Breast epithelium (tissue), 3 donors: ENCODE data around the gene CYP26C1.

ENCODE experiments used
- POLR2A ChIP-seq: fragments of 450-650 bp; IDR thresholded peaks from one replicate; pipeline ENCODE4 v1.6.1; 2016; ENCODE audit warnings: antibody characterized with exemption, mild to moderate bottlenecking, moderate library complexity
- POLR2AphosphoS5 ChIP-seq, 3 donors: sonication (generic); formaldehyde crosslinking; IDR thresholded peaks; one replicate each; pipeline ENCODE4 v1.6.1; 2017; ENCODE audit warnings: antibody characterized with exemption in 3 of 3
- TF ChIP-seq, protein P1 (sequence below), 3 donors: fragments of 450-650 bp; IDR thresholded peaks; one replicate each; pipeline ENCODE4 v1.5.1; 2016 to 2017; ENCODE audit warnings: antibody characterized with exemption in 3 of 3, mild to moderate bottlenecking in 3 of 3, moderate library complexity in 3 of 3

- TF ChIP-seq, protein P1, sequence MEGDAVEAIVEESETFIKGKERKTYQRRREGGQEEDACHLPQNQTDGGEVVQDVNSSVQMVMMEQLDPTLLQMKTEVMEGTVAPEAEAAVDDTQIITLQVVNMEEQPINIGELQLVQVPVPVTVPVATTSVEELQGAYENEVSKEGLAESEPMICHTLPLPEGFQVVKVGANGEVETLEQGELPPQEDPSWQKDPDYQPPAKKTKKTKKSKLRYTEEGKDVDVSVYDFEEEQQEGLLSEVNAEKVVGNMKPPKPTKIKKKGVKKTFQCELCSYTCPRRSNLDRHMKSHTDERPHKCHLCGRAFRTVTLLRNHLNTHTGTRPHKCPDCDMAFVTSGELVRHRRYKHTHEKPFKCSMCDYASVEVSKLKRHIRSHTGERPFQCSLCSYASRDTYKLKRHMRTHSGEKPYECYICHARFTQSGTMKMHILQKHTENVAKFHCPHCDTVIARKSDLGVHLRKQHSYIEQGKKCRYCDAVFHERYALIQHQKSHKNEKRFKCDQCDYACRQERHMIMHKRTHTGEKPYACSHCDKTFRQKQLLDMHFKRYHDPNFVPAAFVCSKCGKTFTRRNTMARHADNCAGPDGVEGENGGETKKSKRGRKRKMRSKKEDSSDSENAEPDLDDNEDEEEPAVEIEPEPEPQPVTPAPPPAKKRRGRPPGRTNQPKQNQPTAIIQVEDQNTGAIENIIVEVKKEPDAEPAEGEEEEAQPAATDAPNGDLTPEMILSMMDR (IDR thresholded peaks at IDR 0.05): no peak
- TF ChIP-seq POLR2AphosphoS5 (IDR thresholded peaks at IDR 0.05) (no peak), POLR2A (no peak)
Observed at GRCh38 chr10:93081834-93082233, 21.2 kb downstream of the CYP26C1 start.
